OCI-LY1 (cell line): ENCODE results near the gene PDE6G.

ENCODE experiments used
- EZH2 ChIP-seq: fragments of 200-600 bp; sonication (generic), shearing (Covaris generic); IDR thresholded peaks from 2 replicates; pipeline ENCODE4 v1.8.0; 2017; ENCODE audit warnings: borderline replicate concordance, mixed run types, mild to moderate bottlenecking, antibody characterized with exemption, low read length, moderate library complexity, mixed read lengths
- TF ChIP-seq, protein P1 (sequence below): fragments of 200-600 bp; sonication (generic), shearing (Covaris generic); IDR thresholded peaks from 2 replicates; pipeline ENCODE4 v1.5.1; 2017; ENCODE audit warnings: mild to moderate bottlenecking, antibody characterized with exemption, low read length, moderate library complexity, mixed read lengths

- TF ChIP-seq, protein P1, sequence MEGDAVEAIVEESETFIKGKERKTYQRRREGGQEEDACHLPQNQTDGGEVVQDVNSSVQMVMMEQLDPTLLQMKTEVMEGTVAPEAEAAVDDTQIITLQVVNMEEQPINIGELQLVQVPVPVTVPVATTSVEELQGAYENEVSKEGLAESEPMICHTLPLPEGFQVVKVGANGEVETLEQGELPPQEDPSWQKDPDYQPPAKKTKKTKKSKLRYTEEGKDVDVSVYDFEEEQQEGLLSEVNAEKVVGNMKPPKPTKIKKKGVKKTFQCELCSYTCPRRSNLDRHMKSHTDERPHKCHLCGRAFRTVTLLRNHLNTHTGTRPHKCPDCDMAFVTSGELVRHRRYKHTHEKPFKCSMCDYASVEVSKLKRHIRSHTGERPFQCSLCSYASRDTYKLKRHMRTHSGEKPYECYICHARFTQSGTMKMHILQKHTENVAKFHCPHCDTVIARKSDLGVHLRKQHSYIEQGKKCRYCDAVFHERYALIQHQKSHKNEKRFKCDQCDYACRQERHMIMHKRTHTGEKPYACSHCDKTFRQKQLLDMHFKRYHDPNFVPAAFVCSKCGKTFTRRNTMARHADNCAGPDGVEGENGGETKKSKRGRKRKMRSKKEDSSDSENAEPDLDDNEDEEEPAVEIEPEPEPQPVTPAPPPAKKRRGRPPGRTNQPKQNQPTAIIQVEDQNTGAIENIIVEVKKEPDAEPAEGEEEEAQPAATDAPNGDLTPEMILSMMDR = no peak
- no peak for TF ChIP-seq EZH2
These were observed 41.1 kb upstream of the PDE6G start for GRCh38 chr17:81697261-81698044.
